Tibial nerve (tissue), 4 donors: Measurements from ENCODE around the gene WDR64. TPM values are rescaled to one million over a fixed set of nuclear protein-coding genes. Genes with fewer than 3 reads are reported as not detected.
"Not testable (repeated sequence)": the region's sequence is repeated elsewhere in the genome, so short reads cannot be mapped to it uniquely, and the experiment has no call there.

Experiments
- DNase-seq, 2 donors: peaks; one replicate each; pipeline ENCODE4 v3.0.0-alpha.2; 2019; ENCODE audit warnings: low spot score in 2 of 2
- H3K27ac ChIP-seq, 4 donors: fragments of 200-600 bp; sonication (generic) in 3 of 4; one replicate each; pipeline ENCODE4 v1.5.1; 2017 to 2019; ENCODE audit warnings: mild to moderate bottlenecking in 1 of 4
- H3K27me3 ChIP-seq, 2 donors: fragments of 200-600 bp; sonication (generic) in 1 of 2; one replicate each; pipeline versions ENCODE4 v1.5.1 to v1.6.0; 2017 to 2019
- H3K36me3 ChIP-seq, 3 donors: fragments of 200-600 bp; sonication (generic); one replicate each; pipeline ENCODE4 v1.5.1; 2018 to 2019
- H3K4me1 ChIP-seq, 4 donors: fragments of 200-600 bp; sonication (generic) in 3 of 4; one replicate each; pipeline ENCODE4 v1.5.1; 2017 to 2019
- H3K4me3 ChIP-seq, 4 donors: fragments of 200-600 bp; sonication (generic) in 3 of 4; one replicate each; pipeline ENCODE4 v1.5.1; 2017 to 2019; ENCODE audit warnings: mild to moderate bottlenecking in 1 of 4, moderate library complexity in 1 of 4
- H3K9me3 ChIP-seq, 4 donors: fragments of 200-600 bp; sonication (generic) in 3 of 4; one replicate each; pipeline ENCODE4 v1.5.1; 2017 to 2019
- EP300 ChIP-seq, 2 donors: sonication (generic); formaldehyde crosslinking; IDR thresholded peaks; one replicate each; pipeline ENCODE4 v1.6.1; 2017; ENCODE audit warnings: antibody characterized with exemption in 2 of 2, mild to moderate bottlenecking in 1 of 2
- POLR2A ChIP-seq, 2 donors: fragments of 450-650 bp; IDR thresholded peaks; one replicate each; pipeline ENCODE4 v1.6.1; 2017; ENCODE audit warnings: antibody characterized with exemption in 2 of 2, mild to moderate bottlenecking in 2 of 2, moderate library complexity in 2 of 2
- WGBS, 2 donors: methylation state at CpG; one replicate each; pipeline ENCODE4 v1.1.5; 2018; 5-methylcytosine and 5-hydroxymethylcytosine counted together
- total RNA-seq, 4 donors: library from RNA; depleted of rRNA; stranded (reverse); fragments of >200 nt; gene quantifications; one replicate each; pipeline ENCODE4 v1.1.0, GENCODE V29; 2016
- TF ChIP-seq, protein P1 (sequence below), 5 experiments: fragments of 200-600 bp in 3 of 5; fragments of 450-650 bp in 2 of 5; sonication (generic) in 3 of 5; IDR thresholded peaks; one replicate each; pipeline ENCODE4 v1.5.1; 2016 to 2019; ENCODE audit warnings: antibody characterized with exemption in 5 of 5, mild to moderate bottlenecking in 3 of 5, moderate library complexity in 2 of 5

WDR64 gene
- total RNA-seq, 4 donors from 2014 or later, result 0.42 TPM; not detected in 3

DNA sequence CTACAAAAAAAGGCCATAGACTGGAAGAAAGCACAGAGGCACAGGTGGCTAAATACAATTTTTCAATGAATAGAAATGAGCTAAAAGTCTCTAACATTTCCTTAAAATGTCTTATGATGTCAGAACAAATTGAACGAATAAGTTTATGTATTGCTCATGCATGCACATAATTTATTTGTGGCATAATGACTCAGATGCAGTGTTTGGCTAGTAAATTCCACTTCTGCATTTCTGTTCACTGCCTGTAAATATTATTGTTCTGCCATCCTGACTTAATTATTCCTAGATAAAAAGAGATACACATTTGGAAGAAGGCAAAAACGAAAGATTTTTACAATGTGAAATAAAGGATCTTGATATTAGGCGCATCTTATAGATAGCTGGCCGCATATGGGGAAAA is 169.3 kb downstream of the WDR64 start:
- no peak for DNase-seq
- H3K9me3 ChIP-seq, result no peaks in the 10 kb centered on the region
- no peaks in the 10 kb centered on the region for H3K27me3 ChIP-seq
- H3K4me3 ChIP-seq, result no peak overlapping the region
- peaks cover 0 to 5% (median 0%) of the 10 kb centered on the region in 4 donors for H3K4me1 ChIP-seq
- no peaks in the 10 kb centered on the region for H3K36me3 ChIP-seq
- TF ChIP-seq POLR2A (IDR thresholded peaks at IDR 0.05) (no peak), EP300 (IDR thresholded peaks at IDR 0.05) (no peak)
- TF ChIP-seq, protein P1, sequence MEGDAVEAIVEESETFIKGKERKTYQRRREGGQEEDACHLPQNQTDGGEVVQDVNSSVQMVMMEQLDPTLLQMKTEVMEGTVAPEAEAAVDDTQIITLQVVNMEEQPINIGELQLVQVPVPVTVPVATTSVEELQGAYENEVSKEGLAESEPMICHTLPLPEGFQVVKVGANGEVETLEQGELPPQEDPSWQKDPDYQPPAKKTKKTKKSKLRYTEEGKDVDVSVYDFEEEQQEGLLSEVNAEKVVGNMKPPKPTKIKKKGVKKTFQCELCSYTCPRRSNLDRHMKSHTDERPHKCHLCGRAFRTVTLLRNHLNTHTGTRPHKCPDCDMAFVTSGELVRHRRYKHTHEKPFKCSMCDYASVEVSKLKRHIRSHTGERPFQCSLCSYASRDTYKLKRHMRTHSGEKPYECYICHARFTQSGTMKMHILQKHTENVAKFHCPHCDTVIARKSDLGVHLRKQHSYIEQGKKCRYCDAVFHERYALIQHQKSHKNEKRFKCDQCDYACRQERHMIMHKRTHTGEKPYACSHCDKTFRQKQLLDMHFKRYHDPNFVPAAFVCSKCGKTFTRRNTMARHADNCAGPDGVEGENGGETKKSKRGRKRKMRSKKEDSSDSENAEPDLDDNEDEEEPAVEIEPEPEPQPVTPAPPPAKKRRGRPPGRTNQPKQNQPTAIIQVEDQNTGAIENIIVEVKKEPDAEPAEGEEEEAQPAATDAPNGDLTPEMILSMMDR (IDR thresholded peaks at IDR 0.05), result no peak
- 77 to 80% methylated on average over 4 of the region's 4 CpGs for WGBS, 2 donors
- H3K27ac ChIP-seq, result no peak overlapping the region

DNA sequence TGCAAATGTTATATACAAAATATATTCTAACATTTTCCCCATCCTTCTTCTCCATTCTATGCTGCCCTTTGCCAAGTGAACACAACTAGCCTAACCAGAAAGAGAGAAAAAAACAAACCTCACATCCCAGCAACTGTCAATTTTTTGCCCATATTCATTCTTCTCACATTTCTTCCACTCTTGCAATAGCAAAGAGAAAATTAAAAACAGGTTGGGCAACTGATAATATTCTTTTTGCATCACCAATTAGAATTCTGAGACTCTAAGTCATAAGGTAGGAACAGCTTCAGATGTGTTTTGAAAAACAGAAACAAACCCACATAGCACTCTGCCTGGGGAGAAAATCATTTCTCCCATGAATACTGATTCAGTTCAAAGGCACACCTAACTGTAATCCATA is 170.8 kb downstream of the WDR64 start:
- TF ChIP-seq, protein P1 (IDR thresholded peaks at IDR 0.05), result no peak
- no peak for TF ChIP-seq POLR2A (IDR thresholded peaks at IDR 0.05)
- no peak for TF ChIP-seq EP300 (IDR thresholded peaks at IDR 0.05)

DNA sequence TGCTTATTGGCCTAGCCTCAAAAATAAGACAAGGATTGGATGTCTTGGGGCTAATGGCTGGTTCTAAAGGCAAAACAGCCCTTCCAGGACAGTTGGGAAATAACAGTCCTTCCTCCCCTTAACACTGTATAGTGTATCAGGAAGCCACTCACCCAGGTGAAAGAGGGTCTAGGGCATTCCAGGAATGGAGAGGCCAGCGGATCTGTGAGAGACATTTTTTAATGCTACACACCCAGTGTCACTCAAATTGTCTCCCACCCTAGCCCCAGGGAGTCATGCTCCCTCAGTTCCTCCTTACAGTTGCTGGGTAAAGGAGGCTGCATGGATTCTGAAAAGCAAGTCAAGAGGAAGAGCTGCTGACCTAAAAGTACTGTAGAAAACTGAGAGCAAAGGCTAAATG is 171.8 kb downstream of the WDR64 start:
- Histone ChIP-seq H3K4me1 (peaks cover 0 to 5% (median 0%) of the 10 kb centered on the region in 4 donors), H3K4me3 (no peak overlapping the region), H3K27me3 (no peaks in the 10 kb centered on the region), H3K36me3 (no peaks in the 10 kb centered on the region), H3K9me3 (no peaks in the 10 kb centered on the region), H3K27ac (no peak overlapping the region)
- TF ChIP-seq POLR2A (IDR thresholded peaks at IDR 0.05), result no peak
- no peak for TF ChIP-seq EP300 (IDR thresholded peaks at IDR 0.05)
- TF ChIP-seq, protein P1 (IDR thresholded peaks at IDR 0.05), result no peak
- DNase-seq, result no peak
- 89 to 92% methylated on average over 1 of the region's 1 CpG for WGBS, 2 donors

More for the DNA sequence above, 170.8 kb downstream of the WDR64 start:
- Histone ChIP-seq H3K9me3 (no peaks in the 10 kb centered on the region), H3K4me3 (no peak overlapping the region), H3K36me3 (no peaks in the 10 kb centered on the region), H3K27ac (no peak overlapping the region), H3K27me3 (no peaks in the 10 kb centered on the region), H3K4me1 (peaks cover 0 to 5% (median 0%) of the 10 kb centered on the region in 4 donors)
- no peak for DNase-seq

DNA sequence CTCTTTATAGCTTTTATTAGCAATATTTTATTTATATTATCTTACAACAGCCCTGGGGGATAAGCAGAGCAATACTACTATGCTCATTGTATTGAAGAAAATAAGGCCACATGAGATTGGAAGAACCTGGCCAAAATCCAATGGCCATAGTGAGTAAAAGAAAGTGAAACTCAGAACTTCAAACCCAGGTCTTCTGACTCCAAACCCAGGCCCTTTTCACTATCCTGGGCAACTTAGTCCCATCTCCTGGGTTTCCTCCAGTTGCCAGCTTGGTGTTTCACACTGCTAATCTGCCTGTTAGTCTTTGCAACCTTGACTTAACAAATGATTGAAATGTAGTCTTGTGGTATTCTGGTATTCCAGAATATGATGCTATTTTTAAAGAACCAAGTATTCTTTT is 173.5 kb downstream of the WDR64 start:
- TF ChIP-seq POLR2A (IDR thresholded peaks at IDR 0.05) (no peak), EP300 (IDR thresholded peaks at IDR 0.05) (no peak)
- TF ChIP-seq, protein P1 (IDR thresholded peaks at IDR 0.05), result no peak
- Histone ChIP-seq H3K27ac (no peak overlapping the region), H3K4me3 (no peak overlapping the region)

DNA sequence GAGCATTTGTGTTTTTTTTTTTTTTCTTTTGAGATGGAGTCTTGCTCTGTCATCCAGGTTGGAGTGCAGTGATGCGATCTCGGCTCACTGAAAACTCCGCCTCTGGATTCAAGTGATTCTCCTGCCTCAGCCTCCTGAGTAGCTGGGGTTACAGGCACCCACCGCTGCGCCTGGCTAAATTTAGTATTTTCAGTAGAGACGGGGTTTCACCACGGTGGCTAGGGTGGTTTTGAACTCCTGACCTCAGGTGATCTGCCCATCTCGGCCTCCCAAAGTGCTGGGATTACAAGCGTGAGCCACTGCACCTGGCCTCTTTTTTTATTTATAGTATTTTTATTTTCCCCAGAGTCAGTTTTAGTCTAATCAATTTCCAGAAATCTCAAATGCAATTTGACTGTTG is 174.5 kb downstream of the WDR64 start:
- not testable (repeated sequence) for H3K9me3 ChIP-seq, H3K27me3 ChIP-seq, H3K27ac ChIP-seq, H3K4me3 ChIP-seq, DNase-seq, H3K36me3 ChIP-seq, H3K4me1 ChIP-seq
- 93% methylated on average over 9 of the region's 9 CpGs for WGBS, 2 donors

More for the DNA sequence above, 173.5 kb downstream of the WDR64 start:
- Histone ChIP-seq H3K4me1 (peaks cover 0 to 5% (median 0%) of the 10 kb centered on the region in 4 donors), H3K9me3 (no peaks in the 10 kb centered on the region), H3K36me3 (no peaks in the 10 kb centered on the region), H3K27me3 (no peaks in the 10 kb centered on the region)
- DNase-seq, result no peak

GRCh38 chr1:241827264-241827663 is 175.2 kb downstream of the WDR64 start:
- WGBS, 2 donors, result 89 to 92% methylated on average over 2 of the region's 2 CpGs
- Histone ChIP-seq H3K36me3 (no peaks in the 10 kb centered on the region), H3K4me1 (peaks cover 0 to 5% (median 0%) of the 10 kb centered on the region in 4 donors), H3K27ac (no peak overlapping the region), H3K27me3 (no peaks in the 10 kb centered on the region), H3K9me3 (no peaks in the 10 kb centered on the region), H3K4me3 (no peak overlapping the region)
- DNase-seq, result no peak
- TF ChIP-seq EP300 (IDR thresholded peaks at IDR 0.05) (no peak), POLR2A (IDR thresholded peaks at IDR 0.05) (no peak)
- TF ChIP-seq, protein P1 (IDR thresholded peaks at IDR 0.05), result no peak
